ENCODE results near the gene RP2.

Gene RP2

DNA sequence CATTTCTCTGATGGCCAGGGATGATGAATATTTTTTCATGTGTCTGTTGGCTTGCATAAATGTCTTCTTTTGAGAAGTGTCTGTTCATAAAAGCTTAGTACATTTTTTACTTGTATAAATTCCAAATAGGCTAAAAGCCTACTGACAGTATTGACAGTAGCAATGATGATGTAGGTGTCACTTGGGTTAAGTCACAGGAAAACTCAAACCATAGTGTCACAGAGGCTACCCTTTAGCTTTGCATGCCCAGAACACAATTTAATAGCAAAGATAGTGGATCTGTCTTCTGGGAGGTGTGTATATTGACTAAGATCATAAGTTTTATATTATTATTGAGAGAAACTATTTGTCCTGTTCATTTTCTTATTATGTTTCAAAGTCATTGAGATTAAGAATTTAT is 8.1 kb downstream of the RP2 start:
- no peak for FAIRE-seq

DNA sequence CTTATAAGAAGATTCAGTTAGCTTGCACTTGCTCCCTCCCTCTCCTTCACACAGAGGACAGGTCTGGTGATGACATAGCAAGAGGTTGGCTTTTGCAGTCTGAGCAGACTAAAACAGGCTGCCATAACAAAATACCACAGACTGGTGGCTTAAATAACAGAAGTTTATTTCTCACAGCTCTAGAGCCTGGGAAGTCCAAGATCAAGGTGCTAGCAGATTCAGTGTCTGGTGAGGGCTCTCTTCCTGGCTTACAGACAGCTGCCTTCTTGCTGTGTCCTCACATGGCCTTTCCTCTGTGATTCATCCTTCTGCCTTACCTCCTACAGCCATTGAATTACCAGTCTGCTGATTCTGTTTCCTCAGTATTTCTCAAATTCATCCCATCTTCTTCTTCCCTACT is 13.1 kb downstream of the RP2 start:
- FAIRE-seq: no peak

GRCh38 chrX:46850771-46851170 is 13.9 kb downstream of the RP2 start:
- FAIRE-seq: no peak

DNA sequence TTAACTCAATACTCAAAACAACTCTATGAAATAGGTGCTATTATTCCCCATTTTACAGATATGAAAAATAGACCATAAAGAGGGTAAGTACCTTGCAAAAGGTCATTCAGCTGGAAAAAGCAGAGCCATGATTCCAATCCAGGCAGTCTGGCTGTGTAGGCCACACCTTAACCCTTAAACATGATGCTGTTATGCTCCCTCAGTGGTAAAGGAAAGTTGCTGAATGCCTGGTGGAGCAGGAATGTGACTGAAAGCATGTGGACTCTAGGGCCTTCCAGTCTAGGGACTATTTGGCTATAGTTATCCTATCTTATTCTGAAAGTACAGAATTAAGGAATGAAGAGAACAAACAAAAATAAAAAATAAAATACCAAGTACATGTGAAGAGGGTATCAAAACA is 19.6 kb downstream of the RP2 start:
- FAIRE-seq: no peak

- FAIRE-seq: no peak
Measured at GRCh38 chrX:46860557-46860956, 23.7 kb downstream of the RP2 start.

DNA sequence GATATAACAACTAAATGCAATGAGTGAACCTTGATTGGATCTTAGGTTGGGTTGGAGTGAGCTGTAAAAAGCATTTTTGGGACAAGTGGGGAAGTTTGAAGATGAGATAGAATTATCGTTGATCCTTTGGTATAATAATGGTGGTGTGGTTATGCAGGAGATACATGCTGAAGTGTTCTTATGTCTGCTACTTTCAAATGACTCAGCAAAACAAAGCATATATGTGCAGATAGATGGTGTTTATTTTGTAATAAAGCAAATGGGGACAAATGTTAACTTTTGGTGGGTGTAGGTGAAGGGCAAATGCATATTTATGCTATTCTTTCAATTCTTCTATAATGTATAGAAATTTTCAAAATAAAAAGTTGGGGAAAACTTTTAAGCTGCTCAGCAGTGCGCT is 26.2 kb downstream of the RP2 start:
- no peak for FAIRE-seq

GRCh38 chrX:46864606-46865005 is 27.8 kb downstream of the RP2 start:
- no peak for FAIRE-seq

DNA sequence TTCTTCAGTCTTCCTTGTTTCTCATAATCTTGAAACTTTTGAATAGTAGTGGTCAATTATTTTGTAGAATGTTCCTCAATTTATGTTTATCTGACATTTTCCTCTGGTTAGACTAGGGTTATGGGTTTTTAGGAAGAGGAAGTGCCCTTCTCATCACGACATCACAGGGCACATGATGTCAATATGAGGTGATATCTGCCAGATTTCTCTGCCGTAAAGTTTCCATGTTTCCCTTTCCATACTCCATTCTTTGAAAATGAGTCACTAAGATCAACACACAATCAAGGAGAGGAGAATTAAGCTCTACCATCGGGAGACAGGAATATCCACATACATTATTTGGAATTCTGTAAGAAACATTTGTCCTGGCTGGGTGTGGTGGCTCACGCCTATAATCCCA is 28.4 kb downstream of the RP2 start:
- FAIRE-seq: no peak

DNA sequence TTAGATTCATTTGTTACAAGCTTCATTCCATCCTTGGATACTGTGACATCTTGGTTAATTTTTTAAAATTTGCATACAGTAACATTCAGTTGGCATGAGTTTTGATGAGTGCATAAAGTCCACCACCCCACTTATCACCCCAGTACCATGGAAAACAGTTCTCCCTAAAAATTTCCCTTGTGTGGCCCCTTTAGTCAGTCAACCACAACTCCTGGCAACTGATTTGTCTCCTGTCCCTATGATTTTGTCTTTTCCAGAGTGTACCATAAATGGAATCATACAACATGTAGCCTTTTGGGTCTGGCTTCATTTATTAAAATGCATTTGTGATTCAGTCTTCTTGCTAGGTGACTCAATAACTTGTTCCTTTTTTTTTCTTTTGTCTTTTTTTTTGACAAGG is 29.9 kb downstream of the RP2 start:
- FAIRE-seq: no peak

DNA sequence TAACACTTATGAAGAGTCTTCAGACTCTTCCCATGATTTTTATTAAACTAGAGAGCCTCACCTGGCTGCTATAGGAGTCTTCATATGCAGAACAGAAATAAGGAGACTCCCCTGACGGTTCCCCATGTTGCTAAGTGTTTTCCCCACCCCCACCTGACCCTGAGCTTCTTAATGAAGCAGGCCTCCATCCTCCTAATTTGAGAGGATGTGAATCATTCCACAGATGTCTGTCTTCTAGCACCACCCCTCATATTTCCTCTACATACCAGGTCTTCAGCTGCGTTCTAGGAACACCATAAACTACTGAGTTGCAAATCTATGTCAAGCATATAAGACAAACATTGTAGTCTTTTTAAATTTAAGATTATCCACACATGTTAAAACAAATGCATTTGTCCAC is 36.9 kb downstream of the RP2 start:
- FAIRE-seq: no peak

DNA sequence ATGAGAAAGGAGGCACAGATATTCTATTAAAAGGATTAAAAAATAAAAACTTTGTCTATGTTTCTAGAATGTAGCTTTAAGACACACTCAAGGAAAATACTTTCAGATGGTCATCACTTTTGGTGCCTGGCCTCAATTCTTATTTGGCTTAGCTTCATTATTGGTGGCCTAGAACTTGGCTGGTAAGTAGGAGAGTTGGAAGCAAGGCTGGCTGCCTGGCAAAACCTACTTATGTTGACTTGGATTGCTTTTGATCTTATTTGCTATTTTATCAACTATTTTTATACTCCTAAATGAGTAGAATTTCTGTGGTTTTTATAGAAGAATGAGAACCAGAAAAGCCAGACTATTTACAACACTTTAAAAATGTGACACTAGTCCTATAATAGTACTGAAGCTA is 40.1 kb downstream of the RP2 start:
- no peak for FAIRE-seq

DNA sequence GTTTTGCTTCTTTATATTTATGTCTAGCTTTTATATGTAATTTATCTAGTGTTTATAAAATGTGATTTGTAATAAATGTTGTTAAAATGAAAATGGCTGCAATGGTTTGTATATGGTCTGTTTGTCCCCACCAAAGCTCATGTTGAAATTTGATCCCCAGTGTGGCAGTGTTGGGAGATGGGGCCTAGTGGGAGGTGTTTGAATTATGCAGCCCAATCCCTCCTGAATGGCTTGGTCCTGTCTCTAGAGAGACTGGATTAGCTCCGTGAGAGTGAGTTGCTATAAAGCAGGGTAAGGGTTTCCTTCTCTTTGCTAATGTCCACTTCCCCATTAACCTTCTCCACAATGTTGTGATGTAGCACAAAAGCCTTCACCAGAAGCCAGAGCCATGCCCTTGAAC is 45.4 kb downstream of the RP2 start:
- FAIRE-seq: no peak

- FAIRE-seq: no peak
Measured at GRCh38 chrX:46884799-46885198, 48.0 kb downstream of the RP2 start.

- FAIRE-seq: no peak
Measured at GRCh38 chrX:46898207-46898606, 61.4 kb downstream of the RP2 start.

GRCh38 chrX:46903458-46904242 is 66.8 kb downstream of the RP2 start:
- no peak for FAIRE-seq

GRCh38 chrX:46904626-46905025 is 67.8 kb downstream of the RP2 start:
- FAIRE-seq: no peak

DNA sequence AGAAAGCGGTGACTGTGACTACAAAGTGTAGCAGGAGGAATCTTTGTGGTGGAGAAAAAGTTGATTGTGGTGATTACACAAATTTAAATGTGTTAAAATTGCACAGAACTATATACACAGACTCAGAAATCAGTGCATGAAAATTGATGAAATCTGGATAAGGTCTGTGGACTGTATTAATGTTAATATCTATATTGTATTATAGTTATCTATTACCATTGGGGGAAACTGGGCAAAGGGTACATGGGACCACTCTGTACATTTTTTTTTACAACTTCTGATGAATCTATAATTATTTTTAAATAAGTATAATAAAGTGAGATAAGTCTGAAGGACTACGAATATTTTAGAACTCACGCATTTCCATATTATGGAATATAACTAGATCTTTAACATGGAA is 73.6 kb downstream of the RP2 start:
- FAIRE-seq: no peak

DNA sequence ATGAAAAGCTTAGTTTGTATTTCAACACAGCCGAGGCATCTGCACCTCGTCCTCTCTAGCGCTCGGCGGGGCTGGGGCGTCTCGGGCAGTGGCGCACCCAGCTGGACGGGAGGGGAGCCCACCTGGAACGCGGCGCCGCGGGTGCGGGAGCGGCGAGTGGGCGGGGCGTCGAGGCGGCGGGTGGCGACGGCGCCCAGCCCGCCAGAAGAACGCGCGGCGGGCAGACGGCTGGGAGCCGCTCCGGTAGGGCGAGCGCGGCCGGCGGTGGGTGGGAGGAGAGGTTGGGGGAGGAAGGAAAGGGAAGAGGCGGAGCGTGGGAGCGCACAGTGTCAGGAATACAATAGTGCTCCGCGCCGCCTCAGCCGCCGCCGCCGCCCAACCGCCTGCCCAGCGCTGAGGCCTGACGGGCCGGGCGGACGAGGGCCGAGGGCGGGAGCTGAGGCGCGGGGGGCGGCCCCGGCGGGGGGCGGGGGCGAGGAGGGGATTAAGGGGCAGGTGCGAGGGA is 75.3 kb downstream of the RP2 start, which contains the start of gene JADE3:
Gene JADE3, plus strand, starts transcription at position 324 of the 505 bp plus-strand sequence. CDS start 72,474 bp downstream, outside the sequence.
- no peak for FAIRE-seq

DNA sequence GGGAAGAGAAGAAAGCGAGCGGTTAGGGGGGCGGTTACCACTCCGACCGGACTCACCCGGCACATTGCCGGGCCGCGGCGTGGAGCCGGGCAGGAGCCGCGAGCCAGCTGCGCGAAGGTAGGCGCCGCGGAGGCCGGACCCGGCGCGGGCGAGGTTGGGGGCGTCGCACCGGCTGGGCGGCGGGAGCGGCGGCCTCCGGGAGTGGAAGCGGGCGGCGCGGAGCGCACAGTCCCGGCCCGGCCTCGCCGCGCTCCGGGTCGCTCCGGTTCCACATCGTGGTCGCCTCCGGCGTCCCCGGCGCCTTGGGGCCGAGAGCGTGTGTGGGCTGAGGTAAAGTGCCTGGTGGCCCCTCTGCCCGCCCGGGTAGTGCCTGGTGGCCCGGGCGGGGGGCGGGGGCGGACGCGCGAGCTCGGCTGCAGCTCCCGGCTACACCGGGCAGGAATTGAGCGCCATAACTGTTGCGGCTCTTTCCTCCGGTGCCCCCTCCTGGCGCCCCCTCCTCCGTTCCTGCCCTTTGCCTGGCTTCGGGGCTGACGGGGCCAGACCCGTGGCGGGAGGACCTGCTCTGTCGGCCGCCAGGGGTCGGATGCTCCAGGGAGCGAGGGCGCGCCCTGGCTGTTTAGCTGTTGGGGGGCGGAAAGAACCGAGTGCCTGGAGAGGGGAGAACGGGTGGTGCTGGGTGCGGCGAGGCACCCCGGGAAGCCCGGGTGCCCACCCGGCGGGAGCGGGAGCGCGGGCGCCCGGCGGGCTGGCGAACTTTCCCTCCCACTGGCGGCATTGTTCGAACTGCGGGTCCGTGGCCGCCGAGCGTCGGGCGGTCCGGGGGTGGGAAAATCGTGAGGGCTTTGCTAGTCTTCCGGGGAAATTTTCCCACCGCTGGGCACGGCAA is 76.0 kb downstream of the RP2 start:
- no peak for FAIRE-seq

- no peak for FAIRE-seq
Measured at GRCh38 chrX:46913667-46914066, 76.8 kb downstream of the RP2 start.

DNA sequence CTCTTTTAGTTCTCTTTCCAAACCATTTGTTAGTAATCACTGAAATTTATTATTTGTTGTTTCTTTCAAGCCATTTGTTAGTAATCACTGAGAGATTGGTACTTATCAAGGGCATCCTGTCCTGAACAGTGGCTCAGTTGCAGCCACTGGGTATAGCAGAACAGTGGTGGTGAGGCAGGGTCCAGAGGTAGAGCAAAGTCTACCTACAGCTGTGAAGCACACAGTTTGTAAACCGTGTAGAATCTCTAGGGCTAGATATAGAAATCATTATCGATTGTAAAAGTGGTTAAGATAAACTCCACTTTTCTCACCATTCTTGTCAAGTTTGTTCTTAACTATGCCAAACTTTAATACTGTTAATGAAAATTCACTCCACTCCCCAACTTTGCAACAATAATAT is 79.4 kb downstream of the RP2 start:
- FAIRE-seq: no peak

- FAIRE-seq: no peak
Measured at GRCh38 chrX:46917622-46918021, 80.8 kb downstream of the RP2 start.

DNA sequence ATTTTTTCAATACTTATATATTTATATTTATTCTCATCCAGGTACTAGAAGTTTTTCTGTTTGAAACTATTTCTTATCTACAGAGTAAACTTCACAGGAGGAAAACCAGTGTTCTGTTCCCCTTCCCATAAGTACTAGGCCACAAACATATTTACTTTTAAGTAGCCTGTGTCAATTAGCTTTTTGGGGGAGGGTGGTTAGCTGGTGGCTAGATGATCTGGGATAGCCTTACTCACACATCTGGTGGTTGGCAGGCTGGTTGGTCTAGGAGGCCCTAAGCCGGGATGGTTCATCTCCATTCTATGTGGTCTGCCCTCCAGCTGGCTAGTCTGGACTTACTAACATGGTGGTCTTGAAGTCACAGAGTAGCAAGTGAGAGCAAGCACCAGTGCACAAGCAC is 81.6 kb downstream of the RP2 start:
- no peak for FAIRE-seq

GRCh38 chrX:46920235-46920634 is 83.4 kb downstream of the RP2 start:
- FAIRE-seq: no peak

Data from endometrium (tissue), 2 donors.